B cell (primary cell): ENCODE measurements around the gene PSMG1. TPM values are rescaled to one million over a fixed set of nuclear protein-coding genes. Genes with fewer than 3 reads are reported as not detected.

Experiments
- ATAC-seq: fragments of 200-7000 bp; cut with Tn5 transposase; one replicate; pipeline ENCODE4 v1.10.0; 2021; ENCODE audit warnings: low read depth, mild to moderate bottlenecking, moderate number of reproducible peaks, moderate library complexity
- CTCF ChIA-PET: fragments of 350-600 bp; sonication (Branson Sonifier 250); formaldehyde crosslinking; loops from one replicate; lab custom pipeline; 2021; ENCODE audit warnings: antibody characterized with exemption, inconsistent platforms; lab: Charles Lee
- POLR2A ChIA-PET: fragments of 350-600 bp; sonication (Branson Sonifier 250); formaldehyde crosslinking; loops from one replicate; lab custom pipeline; 2021; ENCODE audit warnings: antibody characterized with exemption; lab: Charles Lee
- DNase-seq: peaks from one replicate; pipeline ENCODE4 v3.0.0; 2013
- H2AFZ ChIP-seq: 2 replicates; pipeline ENCODE4 v1.6.1; 2012; ENCODE audit warnings: mild to moderate bottlenecking, low read depth, low read length; ENCODE audit not compliant: insufficient read depth, poor library complexity, severe bottlenecking
- H3K27ac ChIP-seq, 2 donors: 1 replicate in 1 of 2; 2 replicates in 1 of 2; pipeline ENCODE4 v1.5.1; 2012 to 2013; ENCODE audit warnings: low read length in 2 of 2, mild to moderate bottlenecking in 2 of 2, moderate library complexity in 1 of 2
- H3K27me3 ChIP-seq, 4 experiments: fragments of 200-600 bp in 1 of 4; sonication (generic) in 1 of 4; replicated peaks in 1 of 4; 1 replicate in 2 of 4; 2 replicates in 2 of 4; pipeline versions ENCODE4 v1.6.1 to v1.7.0; 2013 to 2016; ENCODE audit warnings: low read length in 3 of 4, mild to moderate bottlenecking in 2 of 4, mixed read lengths in 1 of 4, moderate library complexity in 1 of 4; ENCODE audit not compliant: insufficient read depth in 4 of 4, control insufficient read depth in 3 of 4; ENCODE audit errors: control extremely low read depth in 1 of 4
- H3K36me3 ChIP-seq, 2 experiments: replicated peaks in 1 of 2; 1 replicate in 1 of 2; 2 replicates in 1 of 2; pipeline versions ENCODE4 v1.6.1 to v1.7.1; 2013; ENCODE audit warnings: low read length in 1 of 2; ENCODE audit not compliant: insufficient read depth in 2 of 2, control insufficient read depth in 1 of 2; ENCODE audit errors: control extremely low read depth in 1 of 2, extremely low read depth in 1 of 2
- H3K4me1 ChIP-seq, 2 donors: fragments of 200-600 bp in 1 of 2; sonication (generic) in 1 of 2; 1 replicate in 1 of 2; 2 replicates in 1 of 2; pipeline versions ENCODE4 v1.5.1 to v1.6.1; 2013 to 2017; ENCODE audit warnings: low read length in 2 of 2; ENCODE audit not compliant: control insufficient read depth in 2 of 2, insufficient read depth in 2 of 2
- H3K4me2 ChIP-seq: replicated peaks from 2 replicates; pipeline ENCODE3; 2012; ENCODE audit warnings: mild to moderate bottlenecking, low read depth, low read length; ENCODE audit not compliant: poor library complexity, severe bottlenecking
- H3K4me3 ChIP-seq, 5 experiments: fragments of 200-600 bp in 1 of 5; sonication (generic) in 1 of 5; 1 replicate in 3 of 5; 2 replicates in 2 of 5; pipeline versions ENCODE4 v1.5.1 to v1.7.0; 2011 to 2016; ENCODE audit warnings: low read length in 4 of 5, mild to moderate bottlenecking in 4 of 5, low read depth in 2 of 5, control low read depth in 1 of 5, moderate library complexity in 1 of 5; ENCODE audit not compliant: insufficient read depth in 1 of 5; ENCODE audit errors: control extremely low read depth in 1 of 5, extremely low read depth in 1 of 5
- H3K79me2 ChIP-seq: fragments of 200-600 bp; sonication (generic); one replicate; pipeline ENCODE4 v1.6.0; 2016; ENCODE audit warnings: low read length; ENCODE audit not compliant: control insufficient read depth, insufficient read depth
- H3K9ac ChIP-seq: fragments of 200-600 bp; sonication (generic); 2 replicates; pipeline ENCODE4 v1.6.1; 2017; ENCODE audit warnings: mild to moderate bottlenecking, low read length, moderate library complexity
- H3K9me3 ChIP-seq, 3 donors: one replicate each; pipeline versions ENCODE4 v1.6.1 to v1.7.1; 2013; ENCODE audit warnings: low read length in 2 of 3; ENCODE audit not compliant: control insufficient read depth in 2 of 3, insufficient read depth in 1 of 3; ENCODE audit errors: control extremely low read depth in 1 of 3
- H4K20me1 ChIP-seq: 2 replicates; pipeline ENCODE4 v1.6.0; 2012; ENCODE audit warnings: mild to moderate bottlenecking, low read length; ENCODE audit not compliant: insufficient read depth, control insufficient read depth, poor library complexity, severe bottlenecking
- H3K27ac Mint-ChIP-seq: one replicate; pipeline ENCODE4 v1.8.0; 2021; ENCODE audit warnings: mixed read lengths
- H3K27me3 Mint-ChIP-seq: one replicate; pipeline ENCODE4 v1.8.0; 2021; ENCODE audit warnings: mixed read lengths
- H3K4me1 Mint-ChIP-seq: one replicate; pipeline ENCODE4 v1.8.0; 2021; ENCODE audit warnings: mixed read lengths
- H3K4me3 Mint-ChIP-seq: one replicate; pipeline ENCODE4 v1.8.0; 2021; ENCODE audit warnings: mixed read lengths
- H3K9me3 Mint-ChIP-seq: one replicate; pipeline ENCODE4 v1.8.0; 2022; ENCODE audit warnings: mixed read lengths; ENCODE audit not compliant: insufficient read depth
- CTCF ChIP-seq: fragments of 200-600 bp; IDR thresholded peaks from one replicate; pipeline ENCODE4 v1.8.0; 2022; ENCODE audit warnings: antibody characterized with exemption, mild to moderate bottlenecking
- EZH2 ChIP-seq: IDR thresholded peaks from 2 replicates; pipeline ENCODE4 v1.6.1; 2012; ENCODE audit warnings: borderline replicate concordance, low read depth, mild to moderate bottlenecking, moderate library complexity, low read length; ENCODE audit not compliant: insufficient read depth, poor library complexity, severe bottlenecking
- WGBS: methylation state at CpG from one replicate; pipeline ENCODE4 v1.1.5; 2013; ENCODE audit warnings: missing lambda C conversion rate; ENCODE audit not compliant: insufficient coverage; 5-methylcytosine and 5-hydroxymethylcytosine counted together
- intact Hi-C: fragments of 100-400 bp; cut with micrococcal nuclease; formaldehyde crosslinking; loops from one replicate; pipeline ENCODE4 v1.10.0; 2022
- polyA plus RNA-seq: library from polyadenylated mRNA; depleted of rRNA; stranded (reverse); fragments of >200 nt; gene quantifications from 2 replicates; pipeline ENCODE4 v1.2.3, GENCODE V29; 2012
- total RNA-seq, 2 donors: library from RNA; stranded (reverse); fragments of 120-200 nt in 1 of 2; gene quantifications; 1 replicate in 1 of 2; 2 replicates in 1 of 2; pipeline versions ENCODE4 v1.2.3 to v1.2.4, GENCODE V29; 2013 to 2022

Gene PSMG1
- total and polyA plus RNA-seq, 2 donors (not counting 1 experiment from before 2014, with no cell fraction given) = 8.6 to 10.4 TPM

- Histone ChIP-seq H3K79me2 (no peaks in the 10 kb centered on the region), H3K4me1 (no peaks in the 10 kb centered on the region), H3K4me3 (no peak overlapping the region), H3K9ac (no peak overlapping the region), H3K9me3 (no peaks in the 10 kb centered on the region), H2AFZ (no peak overlapping the region), H3K27ac (no peak overlapping the region), H3K4me2 (no peak overlapping the region), H4K20me1 (no peaks in the 10 kb centered on the region), H3K27me3 (no peaks in the 10 kb centered on the region), H3K36me3 (peaks cover 8 to 23% of the 10 kb centered on the region in 2 experiments)
- Mint-ChIP-seq H3K27me3 (no peaks in the 10 kb centered on the region), H3K27ac (no peak overlapping the region), H3K4me3 (no peak overlapping the region), H3K4me1 (no peaks in the 10 kb centered on the region), H3K9me3 (no peaks in the 10 kb centered on the region)
- POLR2A ChIA-PET = no interaction called here
- 93% methylated on average over 2 of the region's 3 CpGs for WGBS
- TF ChIP-seq CTCF (no peak), EZH2 (no peak)
- intact Hi-C loops = no loop called here
- no peak for ATAC-seq
- DNase-seq = no peak
- CTCF ChIA-PET = interaction anchor here (0.7 kb wide), 1 partner anchor 11 kb away, joined by 3 read pairs; no protein-coding TSS in a partner anchor
Observed at GRCh38 chr21:39220150-39220549, 36.9 kb upstream of the PSMG1 start.

DNA sequence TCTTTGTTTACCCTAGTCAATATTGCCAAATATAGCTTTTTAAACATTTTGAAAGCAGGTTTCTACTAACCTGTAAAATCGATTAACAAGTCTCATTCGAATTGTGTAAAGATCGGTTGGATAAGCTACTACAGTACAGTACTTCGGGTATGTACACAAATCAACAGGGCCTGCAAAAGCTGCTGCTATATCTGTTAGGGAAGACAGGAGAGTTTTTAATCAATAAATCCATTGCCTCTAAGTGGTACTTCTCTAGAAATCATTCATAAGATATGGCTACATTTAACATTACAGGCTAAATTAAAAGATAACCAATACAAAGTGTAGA lies 34.8 kb upstream of the PSMG1 start:
- Mint-ChIP-seq H3K27me3 (no peaks in the 10 kb centered on the region), H3K9me3 (no peaks in the 10 kb centered on the region), H3K4me1 (no peaks in the 10 kb centered on the region), H3K27ac (no peak overlapping the region), H3K4me3 (no peak overlapping the region)
- no peak for ATAC-seq
- intact Hi-C loops = no loop called here
- no CpG with 5 or more reads among the region's 4 CpGs for WGBS
- Histone ChIP-seq H3K27ac (no peak overlapping the region), H3K4me1 (no peaks in the 10 kb centered on the region), H3K4me2 (no peak overlapping the region), H3K9me3 (no peaks in the 10 kb centered on the region), H4K20me1 (no peaks in the 10 kb centered on the region), H3K27me3 (no peaks in the 10 kb centered on the region), H2AFZ (no peak overlapping the region), H3K36me3 (peaks cover 7 to 29% of the 10 kb centered on the region in 2 experiments), H3K9ac (no peak overlapping the region), H3K4me3 (no peak overlapping the region), H3K79me2 (no peaks in the 10 kb centered on the region)
- POLR2A ChIA-PET = no interaction called here
- CTCF ChIA-PET = no interaction called here
- no peak for DNase-seq
- no peak for TF ChIP-seq CTCF
- no peak for TF ChIP-seq EZH2
